Nephron progenitor cell (in vitro differentiated cells): Measurements from ENCODE around the gene GXYLT1.
"Not testable (repeated sequence)": the region's sequence is repeated elsewhere in the genome, so short reads cannot be mapped to it uniquely, and the experiment has no call there.

Experiments
- DNase-seq: peaks from one replicate; pipeline ENCODE4 v3.0.0; 2021
- H3K27ac Mint-ChIP-seq: 2 replicates; pipeline ENCODE4 v1.8.0; 2021; ENCODE audit warnings: mild to moderate bottlenecking, moderate library complexity, mixed read lengths
- H3K27me3 Mint-ChIP-seq: 2 replicates; pipeline ENCODE4 v1.8.0; 2021; ENCODE audit warnings: mild to moderate bottlenecking, low read depth, mixed read lengths; ENCODE audit not compliant: poor library complexity
- H3K36me3 Mint-ChIP-seq: 2 replicates; pipeline ENCODE4 v1.8.0; 2021; ENCODE audit warnings: low read depth, mixed read lengths
- H3K4me1 Mint-ChIP-seq: 2 replicates; pipeline ENCODE4 v1.8.0; 2021; ENCODE audit warnings: mixed read lengths
- H3K4me3 Mint-ChIP-seq: 2 replicates; pipeline ENCODE4 v1.8.0; 2021; ENCODE audit warnings: mild to moderate bottlenecking, moderate library complexity, mixed read lengths
- H3K9me3 Mint-ChIP-seq: 2 replicates; pipeline ENCODE4 v1.8.0; 2021; ENCODE audit warnings: mild to moderate bottlenecking, moderate library complexity, mixed read lengths
- CTCF ChIP-seq: fragments of 200-600 bp; sonication (generic); IDR thresholded peaks from 2 replicates; pipeline ENCODE4 v1.5.0; 2021; ENCODE audit warnings: antibody characterized with exemption

Gene GXYLT1

GRCh38 chr12:42056130-42056529 lies 88.5 kb downstream of the GXYLT1 start:
- Mint-ChIP-seq H3K9me3 (peaks cover 23% of the 10 kb centered on the region), H3K27ac (no peak overlapping the region), H3K27me3 (no peaks in the 10 kb centered on the region), H3K4me1 (no peaks in the 10 kb centered on the region), H3K4me3 (no peak overlapping the region), H3K36me3 (peaks cover 4% of the 10 kb centered on the region)
- DNase-seq, result no peak
- no peak for TF ChIP-seq CTCF

- H3K27me3 Mint-ChIP-seq, result no peaks in the 10 kb centered on the region
- peaks cover 30% of the 10 kb centered on the region for H3K9me3 Mint-ChIP-seq
- no peaks in the 10 kb centered on the region for H3K36me3 Mint-ChIP-seq
- no peak for DNase-seq
- no peak overlapping the region for H3K4me3 Mint-ChIP-seq
- H3K27ac Mint-ChIP-seq, result no peak overlapping the region
- no peak for TF ChIP-seq CTCF
- no peaks in the 10 kb centered on the region for H3K4me1 Mint-ChIP-seq
Measured at GRCh38 chr12:42053456-42053855, 91.2 kb downstream of the GXYLT1 start.

- not testable (repeated sequence) for H3K27me3 Mint-ChIP-seq, H3K36me3 Mint-ChIP-seq, DNase-seq, H3K4me3 Mint-ChIP-seq, H3K4me1 Mint-ChIP-seq, H3K27ac Mint-ChIP-seq
- peaks cover 49% of the 10 kb centered on the region for H3K9me3 Mint-ChIP-seq
Measured at GRCh38 chr12:42048980-42049379, 95.7 kb downstream of the GXYLT1 start.

GRCh38 chr12:42039577-42039976 lies 105.1 kb downstream of the GXYLT1 start:
- no peak overlapping the region for H3K4me3 Mint-ChIP-seq
- no peak for DNase-seq
- H3K27ac Mint-ChIP-seq, result no peak overlapping the region
- no peaks in the 10 kb centered on the region for H3K4me1 Mint-ChIP-seq
- peaks cover 18% of the 10 kb centered on the region for H3K9me3 Mint-ChIP-seq
- peaks cover 4% of the 10 kb centered on the region for H3K36me3 Mint-ChIP-seq
- TF ChIP-seq CTCF, result no peak
- H3K27me3 Mint-ChIP-seq, result no peaks in the 10 kb centered on the region

GRCh38 chr12:42039176-42039575 lies 105.5 kb downstream of the GXYLT1 start:
- Mint-ChIP-seq H3K4me1 (no peaks in the 10 kb centered on the region), H3K27me3 (no peaks in the 10 kb centered on the region), H3K27ac (no peak overlapping the region), H3K9me3 (peaks cover 17% of the 10 kb centered on the region), H3K4me3 (no peak overlapping the region), H3K36me3 (peaks cover 4% of the 10 kb centered on the region)
- TF ChIP-seq CTCF, result no peak
- no peak for DNase-seq

GRCh38 chr12:42031847-42032564 lies 112.7 kb downstream of the GXYLT1 start:
- H3K27me3 Mint-ChIP-seq, result peaks cover 4% of the 10 kb centered on the region
- H3K4me1 Mint-ChIP-seq, result peaks cover 5% of the 10 kb centered on the region
- TF ChIP-seq CTCF, result no peak
- peaks cover 3% of the 10 kb centered on the region for H3K36me3 Mint-ChIP-seq
- no peak overlapping the region for H3K27ac Mint-ChIP-seq
- H3K9me3 Mint-ChIP-seq, result peaks cover 10% of the 10 kb centered on the region
- DNase-seq, result no peak
- H3K4me3 Mint-ChIP-seq, result no peak overlapping the region
